Left ventricle myocardium inferior (tissue), 1 donor: ENCODE measurements around the gene FAM117B. TPM values are rescaled to one million over a fixed set of nuclear protein-coding genes. Genes with fewer than 3 reads are reported as not detected.

Experiments
- DNase-seq: peaks from one replicate; pipeline ENCODE4 v3.0.0-alpha.2; 2020
- H3K27ac ChIP-seq: fragments of 200-600 bp; replicated peaks from 2 replicates; pipeline ENCODE4 v1.8.0; 2021
- H3K27me3 ChIP-seq: fragments of 200-600 bp; 2 replicates; pipeline ENCODE4 v1.8.0; 2021; ENCODE audit warnings: low read depth
- H3K36me3 ChIP-seq: fragments of 200-600 bp; 2 replicates; pipeline ENCODE4 v1.8.0; 2021
- H3K4me1 ChIP-seq: fragments of 200-600 bp; 2 replicates; pipeline ENCODE4 v1.8.0; 2021
- H3K4me3 ChIP-seq: fragments of 200-600 bp; 2 replicates; pipeline ENCODE4 v1.8.0; 2021; ENCODE audit warnings: mild to moderate bottlenecking, moderate library complexity
- H3K9me3 ChIP-seq: fragments of 200-600 bp; replicated peaks from 2 replicates; pipeline ENCODE4 v1.8.0; 2021
- CTCF ChIP-seq: fragments of 200-600 bp; IDR thresholded peaks from 2 replicates; pipeline ENCODE4 v1.8.0; 2021; ENCODE audit warnings: antibody characterized with exemption, mild to moderate bottlenecking, borderline replicate concordance
- intact Hi-C: fragments of 100-400 bp; cut with micrococcal nuclease; formaldehyde crosslinking; loops from one replicate; pipeline ENCODE4 v1.11.0; 2022
- total RNA-seq: library from RNA; stranded (reverse); fragmentation: NEBNext Ultra II Directional; extraction: Animal tissue kit (Norgen Biotek cat#: 25700); gene quantifications from one replicate; pipeline ENCODE4 v1.2.1, GENCODE V29; 2021
- donor health status: DM: no; HTN: yes; CAD: no; lungs with severe emphysema.

FAM117B gene
- total RNA-seq, 1 donor from 2014 or later = 2.4 TPM

DNA sequence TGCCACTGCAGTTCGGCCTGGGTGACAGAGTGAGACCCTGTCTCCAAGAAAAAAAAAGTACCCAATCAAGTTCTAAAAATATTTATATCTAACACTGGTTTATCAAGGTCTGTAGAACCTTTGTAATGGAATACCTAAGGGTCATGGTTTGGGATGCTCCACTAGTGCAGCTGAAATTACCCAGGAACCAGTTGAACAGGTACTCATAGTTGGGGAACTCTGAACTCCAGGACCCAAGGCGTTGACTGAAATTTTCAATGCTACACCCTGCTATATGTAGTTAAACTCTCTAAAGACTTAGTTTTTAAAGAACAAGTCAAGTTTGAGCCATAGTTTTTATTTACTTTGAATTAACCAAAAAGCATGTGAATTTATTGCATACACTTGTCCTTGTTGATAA, 55.1 kb downstream of the FAM117B start:
- Histone ChIP-seq H3K9me3 (no peaks in the 10 kb centered on the region), H3K27me3 (no peaks in the 10 kb centered on the region), H3K4me1 (no peaks in the 10 kb centered on the region), H3K36me3 (no peaks in the 10 kb centered on the region), H3K4me3 (no peak overlapping the region), H3K27ac (no peak overlapping the region)
- no peak for DNase-seq
- intact Hi-C loops = no loop called here
- no peak for TF ChIP-seq CTCF

GRCh38 chr2:202690321-202690900, 55.6 kb downstream of the FAM117B start:
- Histone ChIP-seq H3K27ac (no peak overlapping the region), H3K27me3 (no peaks in the 10 kb centered on the region), H3K36me3 (no peaks in the 10 kb centered on the region), H3K4me1 (no peaks in the 10 kb centered on the region), H3K9me3 (no peaks in the 10 kb centered on the region), H3K4me3 (no peak overlapping the region)
- DNase-seq = no peak
- intact Hi-C loops = no loop called here
- TF ChIP-seq CTCF = no peak

DNA sequence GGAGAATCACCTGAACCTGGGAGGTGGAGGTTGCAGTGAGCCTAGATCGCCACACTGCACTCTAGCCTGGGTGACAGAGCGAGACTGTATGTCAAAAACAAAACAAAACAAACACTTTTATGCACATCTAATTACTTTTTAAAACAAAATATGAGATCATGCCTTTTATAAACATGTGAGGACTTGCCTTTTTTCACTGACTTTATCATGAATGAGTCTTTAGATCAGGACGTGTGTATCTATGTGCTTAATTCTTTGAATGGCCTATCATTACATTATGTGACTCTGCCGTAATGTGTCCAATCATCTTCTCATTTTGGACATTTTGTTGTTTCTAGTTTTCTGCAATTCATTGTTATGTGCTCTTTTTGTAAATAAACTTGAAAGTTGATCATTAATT, 58.7 kb downstream of the FAM117B start:
- no peaks in the 10 kb centered on the region for H3K4me1 ChIP-seq
- no peak overlapping the region for H3K27ac ChIP-seq
- no peak for TF ChIP-seq CTCF
- DNase-seq = no peak
- H3K4me3 ChIP-seq = no peak overlapping the region
- peaks cover 12% of the 10 kb centered on the region for H3K36me3 ChIP-seq
- no peaks in the 10 kb centered on the region for H3K27me3 ChIP-seq
- no peaks in the 10 kb centered on the region for H3K9me3 ChIP-seq
- intact Hi-C loops = no loop called here

GRCh38 chr2:202695166-202695565, 60.4 kb downstream of the FAM117B start:
- no peak for TF ChIP-seq CTCF
- intact Hi-C loops = no loop called here
- DNase-seq = no peak
- Histone ChIP-seq H3K27me3 (no peaks in the 10 kb centered on the region), H3K4me3 (no peak overlapping the region), H3K27ac (no peak overlapping the region), H3K9me3 (no peaks in the 10 kb centered on the region), H3K4me1 (no peaks in the 10 kb centered on the region), H3K36me3 (peaks cover 12% of the 10 kb centered on the region)

- no peak for TF ChIP-seq CTCF
- Histone ChIP-seq H3K4me1 (no peaks in the 10 kb centered on the region), H3K9me3 (peaks cover 7% of the 10 kb centered on the region), H3K36me3 (peaks cover 12% of the 10 kb centered on the region), H3K27me3 (no peaks in the 10 kb centered on the region), H3K27ac (no peak overlapping the region), H3K4me3 (no peak overlapping the region)
- intact Hi-C loops = no loop called here
- no peak for DNase-seq
Measured at GRCh38 chr2:202700075-202700901, 65.5 kb downstream of the FAM117B start.
